HCT116 (cell line): ENCODE measurements around the gene SLC38A9. TPM values are rescaled to one million over a fixed set of nuclear protein-coding genes. Genes with fewer than 3 reads are reported as not detected.

Experiments used
- ATAC-seq: fragments of 200-7000 bp; cut with Tn5 transposase; 2 replicates; pipeline ENCODE4 v1.9.1; 2020; ENCODE audit warnings: mild to moderate bottlenecking, moderate library complexity
- BruUV-seq: library from RNA; stranded (reverse); fragments of 400-500 nt; replicated peaks from 2 replicates; lab custom pipeline; 2021; lab: Mats Ljungman, UMichigan
- CTCF ChIA-PET: fragments of 300-600 bp; sonication (Branson Sonifier 250); formaldehyde crosslinking; loops from one replicate; lab custom pipeline; 2021; ENCODE audit warnings: antibody characterized with exemption; lab: Charles Lee
- POLR2A ChIA-PET: fragments of 300-600, 350-600 bp; sonication (Branson Sonifier 250); formaldehyde crosslinking; loops from one replicate; lab custom pipeline; 2021; ENCODE audit warnings: antibody characterized with exemption; lab: Charles Lee
- RAD21 ChIA-PET, 2 experiments: fragments of 300-600 bp; sonication (Branson Sonifier 250); formaldehyde crosslinking; loops; one replicate each; lab custom pipeline; 2023; ENCODE audit warnings: low total read pairs in 2 of 2; ENCODE audit not compliant: uncharacterized antibody in 2 of 2, unreplicated experiment in 2 of 2, low non-redundant PET in 1 of 2; lab: Charles Lee
- DNase-seq: peaks from one replicate; pipeline ENCODE4 v3.0.0-alpha.2; 2010; ENCODE audit warnings: low read depth, low spot score
- H2AFZ ChIP-seq: fragments of 200-600 bp; shearing (Covaris generic), sonication (generic); 2 replicates; pipeline ENCODE4 v1.6.1; 2017; ENCODE audit warnings: low read depth, mixed run types, mixed read lengths, antibody characterized with exemption, low read length; ENCODE audit not compliant: poor library complexity, severe bottlenecking
- H3K27ac ChIP-seq: 2 replicates; pipeline ENCODE4 v1.5.1; 2012; ENCODE audit warnings: low read depth, low read length
- H3K27me3 ChIP-seq: fragments of 200-600 bp; sonication (generic); 2 replicates; pipeline ENCODE4 v1.6.1; 2016; ENCODE audit warnings: mixed run types, low read length, mixed read lengths; ENCODE audit not compliant: insufficient read depth
- H3K36me3 ChIP-seq, 2 experiments: fragments of 200-500 bp in 1 of 2; fragments of 200-600 bp in 1 of 2; sonication (Bioruptor generic) in 1 of 2; sonication (generic) in 1 of 2; 2 replicates each; pipeline versions ENCODE4 v1.5.1 to v1.6.1; 2014 to 2016; ENCODE audit warnings: low read length in 2 of 2, inconsistent platforms in 1 of 2, mixed read lengths in 1 of 2, mixed run types in 1 of 2; ENCODE audit not compliant: insufficient read depth in 2 of 2, control insufficient read depth in 1 of 2
- H3K4me1 ChIP-seq, 2 experiments: fragments of 200-600 bp in 1 of 2; sonication (generic) in 1 of 2; 2 replicates each; pipeline versions ENCODE4 v1.5.1 to v1.6.1; 2012 to 2017; ENCODE audit warnings: low read length in 2 of 2, inconsistent platforms in 1 of 2, mild to moderate bottlenecking in 1 of 2, mixed read lengths in 1 of 2, mixed run types in 1 of 2, moderate library complexity in 1 of 2; ENCODE audit not compliant: insufficient read depth in 2 of 2, control insufficient read depth in 1 of 2
- H3K4me2 ChIP-seq: fragments of 200-600 bp; sonication (generic); 2 replicates; pipeline ENCODE4 v1.6.1; 2017; ENCODE audit warnings: mixed run types, low read length, mixed read lengths
- H3K4me3 ChIP-seq, 2 experiments: fragments of 200-600 bp in 1 of 2; sonication (generic) in 1 of 2; replicated peaks in 1 of 2; 2 replicates each; pipeline ENCODE4 v1.5.1; 2011 to 2016; ENCODE audit warnings: low read length in 2 of 2, control low read depth in 1 of 2, low read depth in 1 of 2, mild to moderate bottlenecking in 1 of 2, mixed read lengths in 1 of 2, mixed run types in 1 of 2
- H3K79me2 ChIP-seq: fragments of 200-600 bp; sonication (generic); 2 replicates; pipeline ENCODE4 v1.6.1; 2017; ENCODE audit warnings: mild to moderate bottlenecking, mixed run types, low read length, moderate library complexity, mixed read lengths; ENCODE audit not compliant: insufficient read depth
- H3K9ac ChIP-seq: fragments of 200-600 bp; sonication (generic); 2 replicates; pipeline ENCODE4 v1.6.1; 2016; ENCODE audit warnings: low read length, mixed read lengths
- H3K9me2 ChIP-seq: fragments of 200-600 bp; sonication (generic), shearing (Covaris generic); 2 replicates; pipeline ENCODE4 v1.6.1; 2017; ENCODE audit warnings: mixed run types, mild to moderate bottlenecking, moderate library complexity; ENCODE audit not compliant: insufficient read depth
- H3K9me3 ChIP-seq, 2 experiments: fragments of 200-500 bp in 1 of 2; fragments of 200-600 bp in 1 of 2; sonication (Bioruptor generic) in 1 of 2; sonication (generic) in 1 of 2; 2 replicates each; pipeline ENCODE4 v1.6.1; 2014 to 2017; ENCODE audit warnings: low read length in 2 of 2, mixed read lengths in 2 of 2, inconsistent platforms in 1 of 2, low read depth in 1 of 2, mild to moderate bottlenecking in 1 of 2, mixed run types in 1 of 2, moderate library complexity in 1 of 2; ENCODE audit not compliant: control insufficient read depth in 1 of 2, insufficient read depth in 1 of 2
- H4K20me1 ChIP-seq: fragments of 200-600 bp; sonication (generic), shearing (Covaris generic); 2 replicates; pipeline ENCODE4 v1.6.1; 2017; ENCODE audit warnings: mixed run types, mild to moderate bottlenecking, moderate library complexity; ENCODE audit not compliant: insufficient read depth
- CBX3 ChIP-seq: IDR thresholded peaks from 2 replicates; pipeline ENCODE4 v1.6.1; 2012; ENCODE audit warnings: low read depth
- CEBPB ChIP-seq: IDR thresholded peaks from 2 replicates; pipeline ENCODE4 v1.6.1; 2012; ENCODE audit warnings: low read depth
- EGR1 ChIP-seq: IDR thresholded peaks from 2 replicates; pipeline ENCODE4 v1.6.1; 2012; ENCODE audit warnings: low read depth
- EZH2 ChIP-seq: fragments of 200-600 bp; sonication (generic); IDR thresholded peaks from 2 replicates; pipeline ENCODE4 v1.6.1; 2017; ENCODE audit warnings: antibody characterized with exemption, mixed run types
- JUND ChIP-seq: IDR thresholded peaks from 2 replicates; pipeline ENCODE4 v1.6.1; 2012
- MAX ChIP-seq: IDR thresholded peaks from 2 replicates; pipeline ENCODE4 v1.6.1; 2012
- POLR2AphosphoS5 ChIP-seq: IDR thresholded peaks from 2 replicates; pipeline ENCODE4 v1.6.1; 2011; ENCODE audit warnings: mild to moderate bottlenecking, low read depth, low read length, moderate library complexity
- RAD21 ChIP-seq: IDR thresholded peaks from 2 replicates; pipeline ENCODE4 v1.6.1; 2012; ENCODE audit warnings: low read depth, mild to moderate bottlenecking
- REST ChIP-seq: IDR thresholded peaks from 2 replicates; pipeline ENCODE4 v1.6.1; 2012; ENCODE audit warnings: low read depth
- SIN3A ChIP-seq: IDR thresholded peaks from 2 replicates; pipeline ENCODE4 v1.6.1; 2012; ENCODE audit warnings: low read depth
- TCF7L2 ChIP-seq: IDR thresholded peaks from 2 replicates; pipeline ENCODE4 v1.7.0; 2011; ENCODE audit warnings: borderline replicate concordance, inconsistent platforms; ENCODE audit not compliant: insufficient read depth, insufficient read length; ENCODE audit errors: extremely low read depth
- YY1 ChIP-seq: IDR thresholded peaks from 2 replicates; pipeline ENCODE4 v1.6.1; 2011; ENCODE audit warnings: low read length, low read depth, moderate library complexity, mild to moderate bottlenecking; ENCODE audit not compliant: insufficient replicate concordance; ENCODE audit errors: extremely low read depth
- ZBTB33 ChIP-seq: IDR thresholded peaks from 2 replicates; pipeline ENCODE4 v1.6.1; 2011; ENCODE audit warnings: mild to moderate bottlenecking, low read length, moderate library complexity; ENCODE audit not compliant: insufficient replicate concordance; ENCODE audit errors: extremely low read depth
- ZFX ChIP-seq: fragments of 450-650 bp; IDR thresholded peaks from 2 replicates; pipeline ENCODE4 v1.6.1; 2017
- ZNF274 ChIP-seq: fragments of 200-500 bp; sonication (Bioruptor generic); IDR thresholded peaks from 2 replicates; pipeline ENCODE4 v1.6.1; 2014; ENCODE audit warnings: mild to moderate bottlenecking, low read depth, low read length, inconsistent platforms
- intact Hi-C: fragments of 100-400 bp; cut with micrococcal nuclease; formaldehyde crosslinking; loops from 2 replicates; pipeline ENCODE4 v1.10.0; 2022
- total RNA-seq: library from RNA; stranded (reverse); gene quantifications from one replicate; pipeline ENCODE4 v1.2.1, GENCODE V29; 2021; ENCODE audit not compliant: unreplicated experiment

The SLC38A9 gene
- total RNA-seq, 1 experiment from 2014 or later = 12.6 TPM

GRCh38 chr5:55714749-55715148 is 2.6 kb upstream of the SLC38A9 start:
- H2AFZ ChIP-seq = no peak overlapping the region
- no peak for ATAC-seq
- BruUV-seq = no TSS peak

More at GRCh38 chr5:55714749-55715148, 2.6 kb upstream of the SLC38A9 start:
- no peak overlapping the region for H3K27ac ChIP-seq
- POLR2A ChIA-PET = no interaction called here
- H3K4me1 ChIP-seq = peaks cover 6 to 14% of the 10 kb centered on the region in 2 experiments; a peak in 2 of 4 replicates
- H3K4me3 ChIP-seq = no peak overlapping the region
- no peaks in the 10 kb centered on the region for H3K36me3 ChIP-seq
- TF ChIP-seq REST = no peak
- no peak for TF ChIP-seq ZFX
- no peak for TF ChIP-seq EGR1
- no peak for TF ChIP-seq CEBPB
- no peak for TF ChIP-seq CBX3
- no peak for TF ChIP-seq ZNF274
- TF ChIP-seq JUND = no peak
- no peak for TF ChIP-seq ZBTB33
- no peak for TF ChIP-seq SIN3A
- no peak for TF ChIP-seq POLR2AphosphoS5
- TF ChIP-seq MAX = no peak
- no peak for TF ChIP-seq EZH2
- no peak for TF ChIP-seq YY1
- TF ChIP-seq RAD21 = no peak
- TF ChIP-seq TCF7L2 = no peak
- intact Hi-C loops = loop anchor here (5.0 kb wide), 2 partner anchors 208 to 488 kb away; no protein-coding TSS in a partner anchor
- no peaks in the 10 kb centered on the region for H3K27me3 ChIP-seq
- no peak for DNase-seq
- CTCF ChIA-PET = no interaction called here
- no peaks in the 10 kb centered on the region for H3K79me2 ChIP-seq
- no peak overlapping the region for H3K4me2 ChIP-seq
- RAD21 ChIA-PET = no interaction called here
- H4K20me1 ChIP-seq = no peaks in the 10 kb centered on the region
- no peaks in the 10 kb centered on the region for H3K9me3 ChIP-seq
- H3K9me2 ChIP-seq = no peaks in the 10 kb centered on the region
- H3K9ac ChIP-seq = no peak overlapping the region
